Memory B cell (primary cell): ENCODE measurements around the gene ACACB.

ENCODE experiments used
- ATAC-seq: fragments of 150-1000 bp; cut with Tn5 transposase; 2 replicates; pipeline ENCODE4 v1.10.0; 2021; ENCODE audit warnings: low read depth, mild to moderate bottlenecking, moderate library complexity
- DNase-seq, 2 donors: peaks; one replicate each; pipeline ENCODE4 v3.0.0; 2022; ENCODE audit warnings: low spot score in 2 of 2
- H3K27ac Mint-ChIP-seq: one replicate; pipeline ENCODE4 v1.8.0; 2022; ENCODE audit warnings: mild to moderate bottlenecking, moderate library complexity, mixed read lengths
- H3K27me3 Mint-ChIP-seq: one replicate; pipeline ENCODE4 v1.8.0; 2022; ENCODE audit warnings: mixed read lengths
- H3K36me3 Mint-ChIP-seq: one replicate; pipeline ENCODE4 v1.8.0; 2022; ENCODE audit warnings: mild to moderate bottlenecking, mixed read lengths
- H3K4me1 Mint-ChIP-seq: one replicate; pipeline ENCODE4 v1.8.0; 2022; ENCODE audit warnings: mixed read lengths
- H3K4me3 Mint-ChIP-seq: one replicate; pipeline ENCODE4 v1.8.0; 2022; ENCODE audit warnings: mild to moderate bottlenecking, moderate library complexity, mixed read lengths
- H3K9me3 Mint-ChIP-seq: one replicate; pipeline ENCODE4 v1.8.0; 2022; ENCODE audit warnings: mixed read lengths

The ACACB gene

GRCh38 chr12:109308534-109309380, 192.4 kb downstream of the ACACB start, which contains the start of gene FOXN4:
Gene FOXN4 (minus strand): TSS chr12:109309284. CDS start chr12:109308321, 963 bp downstream.
- no peak for DNase-seq
- H3K36me3 Mint-ChIP-seq: no peaks in the 10 kb centered on the region
- no peak for ATAC-seq
- no peak within 1 kb of the TSS for H3K27ac Mint-ChIP-seq
- peaks cover 11% of the 10 kb centered on the region for H3K4me1 Mint-ChIP-seq
- H3K27me3 Mint-ChIP-seq: peaks cover 26% of the 10 kb centered on the region
- peak within 1 kb of the TSS; percentile 86 for H3K4me3 Mint-ChIP-seq
- H3K9me3 Mint-ChIP-seq: no peaks in the 10 kb centered on the region

GRCh38 chr12:109309381-109310246, 193.2 kb downstream of the ACACB start:
- ATAC-seq (peak; percentile 47), DNase-seq (no peak)
- H3K27me3 Mint-ChIP-seq: peaks cover 25% of the 10 kb centered on the region
- H3K9me3 Mint-ChIP-seq: no peaks in the 10 kb centered on the region
- H3K4me3 Mint-ChIP-seq: peak overlapping the region; percentile 86
- no peak overlapping the region for H3K27ac Mint-ChIP-seq
- H3K36me3 Mint-ChIP-seq: no peaks in the 10 kb centered on the region
- peaks cover 11% of the 10 kb centered on the region for H3K4me1 Mint-ChIP-seq

- H3K4me1 Mint-ChIP-seq: peaks cover 11% of the 10 kb centered on the region
- ATAC-seq (peak; percentile 31), DNase-seq (no peak)
- no peaks in the 10 kb centered on the region for H3K9me3 Mint-ChIP-seq
- H3K4me3 Mint-ChIP-seq: peak overlapping the region; percentile 80
- no peak overlapping the region for H3K27ac Mint-ChIP-seq
- no peaks in the 10 kb centered on the region for H3K36me3 Mint-ChIP-seq
- H3K27me3 Mint-ChIP-seq: peaks cover 26% of the 10 kb centered on the region
Measured at GRCh38 chr12:109310247-109311125, 194.1 kb downstream of the ACACB start.
